ENCODE data around the gene INPP5B.
"Not testable (repeated sequence)": the region's sequence is repeated elsewhere in the genome, so short reads cannot be mapped to it uniquely, and the experiment has no call there.

The INPP5B gene

DNA sequence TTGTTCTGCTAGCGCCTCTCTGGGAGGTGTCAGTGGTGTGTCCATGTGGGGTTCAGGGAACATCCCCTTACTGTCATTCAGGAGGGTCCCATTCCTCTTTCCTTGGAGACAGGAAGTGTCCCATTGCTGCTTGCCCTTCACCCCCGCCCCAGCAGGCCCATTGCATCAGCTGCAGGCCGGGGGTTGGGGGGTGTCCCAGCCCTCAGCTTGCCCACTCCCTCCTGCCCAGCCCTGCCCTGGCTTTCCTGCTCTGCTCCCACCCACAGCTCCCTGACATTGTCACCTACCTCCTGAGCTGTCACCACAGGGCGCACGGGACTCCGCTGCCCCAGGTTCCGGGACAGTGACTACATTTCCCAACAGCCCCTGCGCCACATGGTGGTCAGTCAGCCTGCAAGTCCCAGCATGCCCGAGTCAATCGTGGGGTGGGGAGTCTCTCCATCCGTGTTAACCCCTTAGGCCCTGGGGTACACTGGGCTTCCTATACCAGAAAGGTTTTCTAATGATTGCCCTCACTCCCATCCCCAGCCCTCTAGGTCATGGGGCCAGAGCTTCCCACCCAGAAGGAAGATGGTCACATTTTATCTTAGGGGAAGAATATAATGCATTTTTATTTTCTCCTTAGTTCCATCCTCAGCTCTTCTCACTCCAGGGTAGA, at the start of gene INPP5B:
INPP5B (minus strand) TSS at position 351 of the 658 bp plus-strand sequence. CDS start 745 bp downstream, outside the sequence.
- peak; percentile 55 to 74 for DNase-seq (ENCODE audit: low read depth in 2 of 2)

DNA sequence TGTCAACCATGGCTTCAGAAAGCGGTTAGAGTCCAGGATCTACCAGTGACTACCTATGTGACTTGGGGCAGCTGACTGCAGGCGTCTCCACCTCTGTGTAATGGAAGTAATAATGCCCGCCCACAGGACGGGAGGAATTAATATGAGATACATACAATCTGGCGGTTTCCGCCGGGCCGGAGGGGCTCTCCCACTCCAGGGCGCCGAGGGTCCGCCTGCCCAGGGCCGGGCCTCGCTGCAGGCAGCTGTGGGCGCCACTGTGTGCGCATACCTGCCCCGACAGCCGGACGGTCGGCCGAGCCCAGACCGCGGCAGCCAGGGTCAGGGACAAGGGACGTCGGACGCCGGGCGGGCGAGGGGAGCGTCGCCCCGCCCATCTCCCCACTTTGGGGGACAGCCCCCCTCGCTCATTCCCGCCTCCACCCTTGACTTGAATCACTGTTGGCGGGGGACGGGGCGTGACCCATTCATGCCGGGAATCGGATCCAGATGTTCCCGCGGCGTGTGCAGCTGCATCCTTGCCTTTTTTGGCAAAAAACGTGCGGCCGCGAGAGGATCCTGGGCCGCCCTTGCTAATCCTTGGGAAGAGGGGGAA, 49.0 kb upstream of the INPP5B start:
- DNase-seq (ENCODE audit: low read depth in 2 of 2) = no peak

DNA sequence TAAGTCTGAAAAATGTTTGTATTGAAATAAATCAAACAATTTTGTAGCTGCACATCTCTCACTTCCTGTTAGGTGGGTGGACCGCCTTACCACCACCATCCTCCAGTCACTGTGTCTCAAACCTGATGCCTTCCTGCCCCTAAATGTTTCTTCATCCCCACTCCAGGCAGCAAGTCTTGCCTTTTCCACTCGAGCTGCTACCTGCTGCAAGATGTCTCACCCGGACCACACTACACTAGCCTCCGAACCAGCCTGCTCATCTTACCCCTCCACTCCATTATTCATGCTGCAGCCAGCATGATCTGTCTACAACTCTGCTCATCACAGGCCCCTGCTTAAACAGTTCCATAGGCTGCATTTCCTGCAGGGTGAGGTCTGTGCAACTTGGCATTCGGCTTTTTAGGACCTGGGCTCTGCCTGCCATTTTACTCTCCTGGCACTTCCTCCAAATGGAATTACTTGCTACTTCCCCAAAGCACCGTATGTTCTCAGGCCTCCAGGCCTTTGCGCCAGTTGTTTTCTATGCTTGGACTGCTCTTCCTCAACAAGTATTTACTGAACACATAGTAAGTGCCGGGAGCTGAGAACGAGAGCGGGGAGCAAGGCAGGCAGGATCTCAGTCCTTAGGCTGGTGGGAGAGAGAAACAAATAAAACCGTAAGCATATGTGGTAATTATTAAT, 48.2 kb upstream of the INPP5B start:
- no peak for DNase-seq (ENCODE audit: low read depth in 2 of 2)

DNA sequence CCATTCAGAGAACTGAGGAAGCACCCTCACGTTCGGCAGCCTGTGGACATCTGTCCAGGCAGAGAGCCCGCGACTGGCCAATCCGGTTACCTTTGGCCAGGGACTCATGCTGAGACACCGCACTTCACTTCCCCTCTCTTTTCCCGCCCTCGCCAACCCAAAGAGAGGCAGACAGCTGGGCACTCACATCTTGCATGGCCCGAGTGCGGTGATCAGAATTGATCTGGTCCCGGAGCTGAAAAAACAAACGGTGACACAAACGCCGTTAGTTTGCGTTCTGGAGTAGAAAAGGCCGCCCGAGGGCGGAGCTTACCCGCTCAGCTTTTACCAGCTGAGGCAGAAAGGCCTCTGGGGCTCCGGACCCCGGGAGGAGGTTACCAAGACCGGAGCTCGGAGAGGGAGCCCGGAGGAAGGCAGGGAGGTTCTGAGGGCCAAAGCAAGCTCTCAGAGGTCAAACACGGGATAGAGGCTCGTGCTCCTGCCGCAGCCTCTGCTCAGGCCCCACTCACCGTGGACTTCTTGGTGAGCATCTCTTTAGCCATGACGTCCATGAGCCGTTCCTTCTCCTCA, 42.6 kb upstream of the INPP5B start:
- DNase-seq (ENCODE audit: low read depth in 2 of 2) = no peak

DNA sequence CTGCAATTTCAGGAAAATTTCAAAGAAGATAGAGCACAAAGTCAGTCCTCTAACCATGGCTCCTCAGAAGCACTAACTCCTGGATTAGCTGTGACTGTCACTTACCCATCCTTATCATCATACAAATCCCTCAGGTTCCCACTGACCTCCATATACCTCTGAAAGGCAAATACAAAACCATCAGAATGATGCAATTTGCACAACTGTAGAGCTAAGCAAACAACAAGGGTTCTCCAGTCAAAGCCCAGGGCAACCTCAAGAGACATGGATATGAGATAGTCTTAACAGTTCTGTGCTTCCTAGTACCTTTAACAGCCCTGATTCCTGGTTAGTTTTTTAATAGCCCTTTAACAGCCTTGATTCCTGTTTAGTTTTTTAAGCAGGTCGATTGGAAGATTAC, 40.8 kb upstream of the INPP5B start:
- no peak for DNase-seq (ENCODE audit: low read depth in 2 of 2)

DNA sequence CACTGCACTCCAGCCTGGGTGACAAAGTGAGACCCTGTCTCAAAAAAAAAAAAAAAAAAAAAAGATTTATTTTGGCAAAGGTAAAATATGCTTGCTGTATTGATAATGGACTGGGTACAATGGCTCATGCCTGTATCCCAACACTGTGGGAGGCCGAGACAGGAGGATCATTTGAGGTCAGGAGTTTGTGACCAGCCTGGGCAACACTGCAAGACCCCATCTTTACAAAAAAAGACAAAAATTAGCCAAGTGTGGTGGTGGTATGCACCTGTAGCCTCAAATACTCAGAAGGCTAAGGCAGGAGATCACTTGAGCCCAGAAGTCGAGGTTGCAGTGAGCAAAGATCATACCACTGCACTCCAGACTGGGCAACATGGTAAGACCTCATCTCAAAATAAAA, 36.7 kb upstream of the INPP5B start:
- DNase-seq (ENCODE audit: low read depth in 2 of 2) = no peak

DNA sequence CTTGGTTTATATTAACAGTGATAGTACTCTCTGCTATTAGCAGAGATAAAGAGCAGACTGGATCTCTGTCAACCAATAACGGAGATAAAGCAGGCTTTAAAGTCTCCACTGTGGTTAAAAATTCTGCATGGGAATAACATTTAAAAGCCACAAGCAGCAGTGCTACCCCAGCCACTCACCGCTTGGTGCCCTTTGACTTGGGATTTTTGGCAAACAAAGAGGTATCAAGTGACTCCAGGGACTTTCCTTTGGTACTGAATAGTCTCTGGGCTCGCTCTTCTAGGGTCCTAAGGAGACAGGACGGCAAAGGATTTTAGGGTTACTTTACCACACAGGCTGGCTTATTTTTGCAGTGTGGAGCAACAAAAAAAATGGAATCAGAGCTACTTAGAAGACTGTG, 31.7 kb upstream of the INPP5B start:
- no peak for DNase-seq (ENCODE audit: low read depth in 2 of 2)

DNA sequence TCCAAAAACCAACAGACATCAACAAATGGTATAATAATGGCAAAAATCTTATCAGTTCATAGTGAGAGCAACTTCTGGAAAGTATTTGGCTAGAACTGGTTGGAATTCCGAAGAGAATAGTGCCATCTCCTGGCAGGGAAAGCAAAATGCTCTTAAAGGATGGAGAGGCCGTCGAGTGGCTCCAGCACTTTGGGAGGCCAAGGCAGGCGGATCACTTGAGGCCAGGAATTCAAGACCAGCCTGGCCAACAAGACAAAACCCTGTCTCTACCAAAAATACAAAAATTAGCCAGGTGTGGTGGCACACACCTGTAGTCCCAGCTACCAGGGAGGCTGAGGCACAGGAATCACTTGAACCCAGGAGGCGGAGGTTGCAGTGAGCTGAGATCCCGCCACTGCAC, 28.2 kb upstream of the INPP5B start:
- not testable (repeated sequence) for DNase-seq (ENCODE audit: low read depth in 2 of 2)

DNA sequence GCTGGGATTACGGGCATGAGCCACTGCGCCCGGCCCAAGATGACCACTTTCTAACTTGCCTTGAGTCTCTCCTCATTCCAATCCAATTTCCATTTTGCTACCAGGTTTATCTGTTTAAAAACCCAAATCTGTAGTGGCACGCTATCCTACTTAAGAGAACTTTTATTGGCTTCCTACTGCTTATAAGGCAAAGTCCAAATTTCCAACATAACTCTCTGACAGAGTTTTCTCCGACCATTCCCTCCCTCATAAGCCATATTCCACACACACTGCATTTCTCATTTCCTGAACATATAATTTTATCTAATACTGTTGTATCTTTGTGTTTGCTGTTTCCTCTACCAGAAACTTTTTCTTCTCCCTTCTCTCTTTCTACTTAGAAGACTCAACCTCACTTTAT, 27.7 kb upstream of the INPP5B start:
- no peak for DNase-seq (ENCODE audit: low read depth in 2 of 2)

DNA sequence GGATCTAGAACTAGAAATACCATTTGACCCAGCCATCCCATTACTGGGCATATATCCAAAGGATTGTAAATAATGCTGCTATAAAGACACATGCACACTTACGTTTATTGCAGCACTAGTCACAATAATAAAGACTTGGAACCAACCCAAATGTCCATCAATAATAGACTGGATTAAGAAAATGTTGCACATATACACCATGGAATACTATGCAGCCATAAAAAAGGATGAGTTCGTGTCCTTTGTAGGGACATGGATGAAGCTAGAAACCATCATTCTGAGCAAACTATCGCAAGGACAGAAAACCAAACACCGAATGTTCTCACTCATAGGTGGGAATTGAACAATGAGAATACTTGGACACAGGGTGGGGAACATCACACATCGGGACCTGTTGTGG, 26.8 kb upstream of the INPP5B start:
- not testable (repeated sequence) for DNase-seq (ENCODE audit: low read depth in 2 of 2)

DNA sequence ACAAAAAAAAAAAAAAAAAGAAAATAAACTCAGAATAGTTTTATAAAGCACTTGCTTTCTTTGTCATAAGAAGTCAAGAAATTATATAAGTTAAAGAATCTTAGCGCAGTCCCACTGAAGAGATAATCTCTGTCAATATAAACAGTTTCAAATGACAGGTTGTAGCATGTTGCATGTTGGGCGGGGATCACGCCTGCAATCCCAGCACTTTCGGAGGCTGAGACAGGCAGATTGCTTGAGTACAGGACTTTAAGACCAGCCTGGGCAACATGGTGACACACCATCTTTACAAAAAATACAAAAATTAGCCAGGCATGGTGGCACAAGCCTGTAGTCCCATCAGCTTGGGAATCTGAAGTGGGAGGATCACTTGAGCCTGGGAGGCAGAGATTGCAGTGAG, 18.4 kb upstream of the INPP5B start:
- no peak for DNase-seq (ENCODE audit: low read depth in 2 of 2)

DNA sequence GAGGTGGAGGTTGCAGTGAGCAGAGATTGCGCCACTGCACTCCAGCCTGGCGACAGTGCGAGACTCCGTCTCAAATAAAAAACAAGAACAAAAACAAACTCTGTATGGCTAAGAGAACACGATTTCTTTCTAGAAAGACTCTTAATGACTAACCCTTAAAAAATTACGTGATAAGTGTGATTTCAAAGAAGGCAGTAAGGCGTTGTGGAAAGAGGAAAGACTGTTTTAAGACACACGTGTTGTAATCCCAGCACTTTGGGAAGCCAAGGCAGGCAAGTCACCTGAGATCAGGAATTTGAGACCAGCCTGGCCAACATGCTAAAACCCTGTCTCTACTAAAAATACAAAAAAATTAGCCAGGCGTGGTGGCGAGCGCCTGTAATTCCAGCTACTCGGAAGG, 17.3 kb upstream of the INPP5B start:
- DNase-seq (ENCODE audit: low read depth in 2 of 2) = not testable (repeated sequence)

DNA sequence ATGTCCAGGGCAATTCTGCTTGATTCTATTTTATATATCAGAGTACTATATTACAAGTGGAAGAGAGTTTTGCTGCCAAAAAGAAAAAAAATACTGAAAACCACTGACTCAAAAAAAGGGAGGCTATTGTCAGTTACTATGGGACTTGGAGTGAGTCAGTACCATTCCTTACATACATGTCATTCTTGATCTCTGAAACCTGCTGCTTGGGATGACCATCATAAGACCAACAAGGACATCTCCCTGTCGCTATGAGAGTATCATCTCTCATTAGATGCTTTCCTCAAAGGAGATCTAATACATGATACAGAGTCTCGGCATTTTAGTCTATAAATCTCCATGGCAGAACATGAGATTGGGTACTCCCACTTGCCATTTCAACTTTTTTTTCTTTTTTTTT, 11.8 kb upstream of the INPP5B start:
- no peak for DNase-seq (ENCODE audit: low read depth in 2 of 2)

DNA sequence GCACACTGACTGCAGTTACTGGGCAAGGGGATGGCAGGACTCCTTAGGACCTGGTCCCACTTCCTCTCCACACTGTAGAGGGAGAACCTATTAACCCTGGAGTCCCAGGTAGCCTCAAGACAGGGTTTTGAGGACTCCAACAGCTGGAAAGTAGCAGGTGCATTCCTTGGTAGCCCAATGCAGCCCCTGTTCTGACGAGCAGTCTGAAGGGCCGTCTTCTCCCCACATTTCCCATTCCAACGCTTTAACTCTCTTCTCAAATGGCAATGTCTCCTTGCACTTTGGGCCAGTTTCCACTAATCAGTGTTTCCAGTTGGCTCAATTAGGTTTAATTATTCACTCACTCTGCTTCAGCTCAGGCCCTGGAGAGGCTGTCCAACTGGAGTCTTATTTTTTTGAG, 8.8 kb upstream of the INPP5B start:
- no peak for DNase-seq (ENCODE audit: low read depth in 2 of 2)

DNA sequence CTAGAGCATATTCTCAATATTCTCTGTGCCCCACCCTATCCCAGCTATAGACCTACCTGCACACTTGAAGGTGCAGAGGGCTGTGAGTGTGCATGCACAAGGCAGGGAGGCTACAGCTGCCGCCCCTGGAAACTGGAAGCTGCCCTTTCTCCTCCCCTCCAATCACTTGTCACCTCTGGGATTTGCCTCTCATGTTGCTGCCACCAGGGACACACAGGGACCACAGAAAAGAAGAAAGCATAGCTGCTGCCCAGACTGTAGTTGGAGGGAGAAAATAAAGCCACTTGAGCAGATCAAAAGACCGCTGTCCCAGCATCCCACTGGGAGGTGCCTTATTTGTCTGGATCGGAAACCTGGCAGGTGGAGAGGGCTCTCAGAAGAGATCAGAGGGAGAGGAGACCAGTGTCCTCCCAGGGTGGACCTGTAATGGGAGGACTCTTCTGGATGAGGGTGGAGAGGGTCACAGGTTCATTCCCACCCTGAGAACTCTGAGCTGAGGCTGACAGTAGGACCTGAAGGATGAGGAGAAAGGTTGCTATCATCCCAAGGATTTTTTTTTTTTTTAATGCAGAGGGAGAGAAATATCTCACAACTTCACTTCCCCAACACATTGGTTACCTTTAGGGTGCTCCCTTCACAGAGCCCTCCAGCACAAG, 7.6 kb upstream of the INPP5B start:
- DNase-seq (ENCODE audit: low read depth in 2 of 2) = no peak

DNA sequence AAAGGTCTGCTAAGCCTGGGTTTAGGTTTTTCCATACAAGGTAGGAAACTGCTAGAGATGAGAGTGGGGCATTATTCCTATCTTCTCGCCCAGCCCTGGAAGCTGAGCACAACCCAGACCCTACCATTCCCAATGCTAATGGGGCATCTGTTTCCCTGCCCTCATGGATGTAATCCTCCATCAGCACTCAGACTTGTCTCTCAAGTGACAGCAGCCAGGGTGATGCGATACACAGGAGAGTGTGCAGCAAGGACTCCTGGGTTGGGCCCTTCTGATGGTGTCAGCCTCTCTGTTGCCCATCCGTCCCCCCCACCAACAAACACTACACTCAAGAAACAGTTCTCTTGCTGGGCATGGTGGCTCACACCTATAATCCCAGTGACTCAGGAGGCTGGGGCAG, 5.9 kb upstream of the INPP5B start:
- DNase-seq (ENCODE audit: low read depth in 2 of 2) = no peak

DNA sequence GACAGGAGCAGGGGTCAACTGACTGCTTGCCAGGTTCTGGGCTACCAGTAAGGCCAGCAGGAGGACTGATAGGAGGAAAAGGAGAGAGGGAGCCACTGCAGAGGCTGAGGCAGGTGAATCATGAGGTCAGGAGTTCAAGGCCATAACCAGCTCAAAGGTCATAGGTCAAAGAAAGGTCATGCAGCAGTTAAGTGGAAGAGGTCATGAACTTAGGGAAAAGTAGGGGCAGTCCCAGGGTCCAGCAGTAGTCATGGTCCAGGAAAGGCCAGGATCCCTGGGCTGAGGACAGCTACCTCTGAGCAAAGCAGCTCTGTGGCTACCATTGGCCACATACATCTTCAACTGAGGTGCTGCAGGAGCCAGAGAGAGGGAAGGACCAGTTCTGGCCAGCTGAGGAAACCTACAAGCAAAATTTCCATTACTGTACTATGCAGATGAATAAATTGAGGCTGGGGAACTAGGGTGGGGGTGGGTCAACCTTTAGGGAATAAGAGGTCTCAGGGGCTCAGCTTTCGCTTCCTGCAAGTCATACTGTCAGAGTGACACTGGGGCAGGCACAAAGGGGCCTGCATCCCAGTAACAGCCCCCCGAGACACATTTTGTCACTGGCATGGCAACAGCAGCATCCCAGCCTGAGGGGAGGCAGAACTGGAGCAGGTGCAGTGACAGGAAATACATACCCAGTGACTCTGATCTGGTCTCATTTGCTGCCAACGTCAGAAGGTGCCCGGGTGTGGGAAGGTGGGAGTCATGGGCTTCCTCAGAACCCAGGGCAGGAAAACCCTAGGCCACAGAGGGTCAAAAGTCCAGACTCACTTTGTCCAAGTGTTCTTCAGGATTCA, 5.2 kb upstream of the INPP5B start:
- DNase-seq (ENCODE audit: low read depth in 2 of 2) = no peak

DNA sequence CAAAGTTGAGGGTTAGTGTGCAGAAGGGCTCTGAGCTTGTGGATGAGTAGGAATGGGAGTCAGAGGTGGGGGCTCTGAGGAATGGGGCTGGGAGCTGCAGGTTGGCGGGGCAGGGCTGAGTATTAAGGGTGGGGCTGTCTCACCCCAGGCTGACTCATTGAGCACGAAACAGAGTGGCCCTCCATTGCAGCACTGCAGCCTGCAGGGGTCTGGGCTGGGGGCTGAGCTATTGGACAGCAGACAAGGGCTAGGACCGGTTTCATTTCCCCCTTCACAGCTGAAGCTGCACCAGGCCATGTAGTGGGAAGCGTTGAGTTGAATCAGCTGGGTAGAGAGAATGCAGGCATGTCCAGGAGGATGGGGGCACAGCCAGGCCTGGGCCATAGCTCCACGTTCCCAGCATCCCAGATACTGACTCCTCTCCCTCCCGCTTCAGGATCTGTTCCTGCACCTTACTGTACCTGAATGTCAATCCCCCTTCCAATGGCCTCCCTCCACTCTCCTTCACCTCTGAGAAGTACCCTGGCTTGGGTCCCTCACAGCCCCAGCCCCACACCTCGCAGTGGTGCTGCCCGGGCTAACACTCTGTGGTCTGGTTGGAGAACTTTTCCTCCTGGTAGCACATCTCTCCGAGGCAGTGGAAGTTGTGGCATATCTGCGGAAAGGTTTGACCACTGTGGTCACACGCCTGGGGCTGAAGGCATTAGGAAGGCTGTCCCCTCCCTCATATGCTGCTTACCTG, 4.4 kb upstream of the INPP5B start:
- no peak for DNase-seq (ENCODE audit: low read depth in 2 of 2)

DNA sequence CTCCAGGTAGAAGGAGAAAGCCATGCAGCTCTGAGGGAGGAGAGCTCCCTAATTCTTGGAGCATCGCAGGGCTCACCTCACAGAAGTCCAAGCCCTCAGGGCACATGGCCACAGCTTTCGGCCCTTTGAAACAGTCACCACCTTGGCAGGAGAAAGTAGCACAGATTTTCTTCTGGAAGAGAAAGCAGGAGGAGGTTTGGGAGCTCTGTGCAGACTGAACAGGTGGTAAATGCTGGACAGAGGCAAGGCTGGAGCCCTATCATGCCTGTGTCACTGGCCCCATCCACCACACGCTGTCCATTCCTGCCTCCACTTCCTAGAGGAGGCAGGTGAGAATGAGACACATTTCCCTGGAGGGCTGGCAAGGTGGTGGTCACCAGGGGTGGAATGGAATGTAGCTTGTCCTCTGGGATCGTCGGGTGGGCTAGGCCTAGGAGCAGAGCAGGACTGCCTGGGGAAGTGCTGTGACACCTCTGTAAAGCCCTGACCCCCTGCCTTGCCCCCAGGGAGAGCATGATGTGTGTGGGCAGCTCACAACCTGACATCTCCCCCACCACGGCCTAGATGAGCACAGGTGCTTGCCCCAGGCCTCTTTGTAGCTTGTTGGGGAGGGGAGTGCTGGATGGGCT, 2.8 kb upstream of the INPP5B start:
- DNase-seq (ENCODE audit: low read depth in 2 of 2) = no peak

DNA sequence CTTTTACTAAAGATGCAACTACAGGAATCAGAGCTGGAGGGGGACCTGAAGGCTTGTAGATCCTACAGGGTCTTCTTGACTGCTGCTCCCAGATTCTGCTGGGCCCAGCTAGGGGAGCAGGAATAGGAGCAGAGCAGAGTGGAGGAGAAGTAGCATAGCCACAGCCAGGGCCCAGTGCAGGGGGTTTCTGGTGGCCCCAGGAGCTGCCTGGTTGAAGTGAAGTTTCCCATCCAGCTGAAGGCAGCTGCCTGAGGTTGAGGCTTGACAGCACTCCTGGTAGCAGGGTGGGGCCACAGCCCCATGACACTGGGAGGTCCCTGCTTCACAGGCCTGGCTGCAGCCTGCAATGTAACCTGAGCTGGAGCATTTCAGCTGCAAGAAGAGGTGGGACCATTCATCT, 2.0 kb upstream of the INPP5B start:
- DNase-seq (ENCODE audit: low read depth in 2 of 2) = no peak
